ENCODE measurements around the gene AACS.

AACS gene

GRCh38 chr12:125149160-125150108, 84.2 kb downstream of the AACS start:
- no peak for DNase-seq

- DNase-seq, result no peak
Measured at GRCh38 chr12:125151284-125151683, 86.0 kb downstream of the AACS start.

GRCh38 chr12:125152463-125152862, 87.2 kb downstream of the AACS start:
- DNase-seq, result no peak

GRCh38 chr12:125155366-125155765, 90.1 kb downstream of the AACS start:
- no peak for DNase-seq

- DNase-seq, result no peak
Measured at GRCh38 chr12:125157177-125157576, 91.9 kb downstream of the AACS start.

GRCh38 chr12:125159702-125160101, 94.5 kb downstream of the AACS start:
- DNase-seq, result peak in 2 of 56 donors; percentile 21 to 24

- DNase-seq, result peak in 1 of 56 donors; percentile 20
Measured at GRCh38 chr12:125160281-125160955, 95.2 kb downstream of the AACS start.

GRCh38 chr12:125161712-125162022, 96.4 kb downstream of the AACS start:
- no peak for DNase-seq

GRCh38 chr12:125162489-125163028, 97.3 kb downstream of the AACS start:
- DNase-seq, result no peak

- DNase-seq, result no peak
Measured at GRCh38 chr12:125163148-125163547, 97.9 kb downstream of the AACS start.

- DNase-seq, result no peak
Measured at GRCh38 chr12:125164541-125164940, 99.3 kb downstream of the AACS start.

GRCh38 chr12:125166041-125166440, 100.8 kb downstream of the AACS start:
- no peak for DNase-seq

- no peak for DNase-seq
Measured at GRCh38 chr12:125167658-125168057, 102.4 kb downstream of the AACS start.

GRCh38 chr12:125169451-125169850, 104.2 kb downstream of the AACS start:
- no peak for DNase-seq

GRCh38 chr12:125169870-125170269, 104.6 kb downstream of the AACS start:
- DNase-seq, result no peak

GRCh38 chr12:125171267-125171666, 106.0 kb downstream of the AACS start:
- DNase-seq, result no peak

- DNase-seq, result peak in 9 of 56 donors; percentile 12 to 51 (median 21)
Measured at GRCh38 chr12:125172231-125172850, 107.1 kb downstream of the AACS start.

- DNase-seq, result no peak
Measured at GRCh38 chr12:125175576-125175975, 110.3 kb downstream of the AACS start.

- DNase-seq, result no peak
Measured at GRCh38 chr12:125178222-125178621, 113.0 kb downstream of the AACS start.

- DNase-seq, result no peak
Measured at GRCh38 chr12:125180144-125180543, 114.9 kb downstream of the AACS start.

GRCh38 chr12:125181107-125181506, 115.9 kb downstream of the AACS start:
- no peak for DNase-seq

Data from amygdala (tissue), 56 donors.